AG09319 (cell line): ENCODE results near the gene EWSR1.

Source experiments
- DNase-seq: peaks from one replicate; pipeline ENCODE4 v3.0.0-alpha.2; 2010; ENCODE audit warnings: low read depth; ENCODE audit errors: extremely low read depth
- CTCF ChIP-seq: IDR thresholded peaks from 2 replicates; pipeline ENCODE4 v1.5.1; 2011; ENCODE audit warnings: low read depth, mild to moderate bottlenecking, inconsistent platforms, low read length, moderate library complexity

Gene EWSR1

DNA sequence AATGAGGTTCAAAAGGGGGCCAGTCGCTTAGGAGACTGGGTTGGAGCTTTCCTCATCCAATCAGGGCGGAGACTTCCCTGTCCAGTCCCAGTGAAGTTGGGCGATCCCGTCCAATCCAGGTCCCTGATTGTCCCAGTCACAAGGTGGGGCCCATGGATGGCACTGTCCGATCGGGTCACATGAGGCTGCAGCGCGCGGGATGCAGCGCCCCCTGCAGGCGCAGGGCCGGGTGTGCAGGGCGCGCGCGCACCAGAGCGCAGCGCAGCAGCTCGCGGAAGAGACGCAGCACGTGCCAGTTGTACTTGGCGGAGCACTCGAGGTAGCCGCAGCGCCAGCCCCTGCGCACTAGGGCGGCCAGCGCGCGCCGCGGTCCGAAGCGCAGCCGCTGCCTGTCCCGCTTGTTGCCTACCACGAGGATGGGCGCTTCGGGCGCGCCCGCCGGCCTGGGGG, 45.1 kb downstream of the EWSR1 start:
- TF ChIP-seq CTCF = peak; percentile 42
- no peak for DNase-seq

- no peak for DNase-seq
- no peak for TF ChIP-seq CTCF
Measured at GRCh38 chr22:29313576-29314466, 45.8 kb downstream of the EWSR1 start.

DNA sequence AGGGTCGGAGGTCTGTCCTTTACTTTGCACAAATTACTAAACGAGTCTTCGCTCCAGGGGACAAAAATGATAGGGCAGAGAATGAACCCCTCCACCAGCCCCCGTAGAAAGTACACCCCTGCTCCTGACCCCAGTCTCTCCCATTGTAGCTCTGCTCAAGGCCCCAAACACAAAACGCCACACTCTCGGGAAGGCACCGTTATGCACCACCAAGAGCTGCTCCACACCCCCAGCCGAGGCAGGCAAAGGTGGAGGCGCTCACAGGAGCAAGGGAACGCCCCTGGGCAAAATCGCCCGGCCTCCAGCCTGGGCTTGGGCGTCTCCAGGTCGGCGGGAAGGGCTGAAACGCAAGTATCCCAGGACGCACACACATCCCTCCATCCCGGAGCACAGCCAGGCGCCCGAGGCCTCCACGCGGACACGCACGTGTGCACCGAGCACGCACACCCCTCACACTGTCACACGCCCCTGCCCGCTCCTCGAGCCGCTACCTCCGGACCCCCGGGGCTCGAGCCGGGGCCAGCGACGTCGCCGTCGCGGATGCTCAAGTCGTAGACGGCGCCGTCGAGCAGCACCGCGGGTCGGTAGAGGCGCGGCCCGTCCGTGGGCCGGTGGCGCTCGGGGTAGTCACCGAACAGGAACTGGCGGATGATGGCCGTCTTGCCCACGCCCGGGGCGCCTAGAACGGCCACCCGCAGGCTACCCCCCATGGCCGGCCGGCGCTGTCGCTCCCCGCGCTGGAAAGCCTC, 46.6 kb downstream of the EWSR1 start:
- no peak for TF ChIP-seq CTCF
- no peak for DNase-seq

GRCh38 chr22:29315286-29316140, 47.4 kb downstream of the EWSR1 start, which contains the start of gene RASL10A:
Gene RASL10A, minus strand, starts transcription at chr22:29315697. Its CDS starts 451 bp downstream, at chr22:29315246.
- DNase-seq = no peak
- no peak for TF ChIP-seq CTCF

GRCh38 chr22:29316141-29316828, 48.2 kb downstream of the EWSR1 start:
- no peak for DNase-seq

More at GRCh38 chr22:29316141-29316828, 48.2 kb downstream of the EWSR1 start:
- no peak for TF ChIP-seq CTCF
